K562 (cell line): ENCODE data around the gene RPS6KA2. TPM values are rescaled to one million over a fixed set of nuclear protein-coding genes. Genes with fewer than 3 reads are reported as not detected.

Experiments used
- ATAC-seq: fragments of 200-7000 bp; cut with Tn5 transposase; 3 replicates; pipeline ENCODE4 v1.9.1; 2020; ENCODE audit warnings: moderate library complexity
- BruUV-seq: library from RNA; stranded (reverse); fragments of 400-500 nt; replicated peaks from 2 replicates; lab custom pipeline; 2021; lab: Mats Ljungman, UMichigan
- CTCF ChIA-PET: fragments of 300-600 bp; formaldehyde crosslinking; extraction: SDS; loops from one replicate; lab custom pipeline; 2021; ENCODE audit warnings: low intra/inter-chr PET ratio; lab: Yijun Ruan, JAX
- POLR2A ChIA-PET: fragments of 300-600, 350-650 bp; sonication (Branson Sonifier 250); formaldehyde crosslinking; extraction: SDS; loops from one replicate; lab custom pipeline; 2021; ENCODE audit warnings: antibody characterized with exemption, inconsistent platforms; lab: Yijun Ruan, JAX
- DNase-seq, 4 experiments: peaks; one replicate each; pipeline versions ENCODE4 v3.0.0 to v3.0.0-alpha.2; 2011 to 2018; ENCODE audit warnings: low spot score in 3 of 4, mixed read lengths in 3 of 4; ENCODE audit errors: extremely low read depth in 1 of 4
- FAIRE-seq: peaks from 2 replicates; lab custom pipeline; 2011; peaks lifted over from hg19 to GRCh38; lab: Jason Lieb, UNC
- H2AFZ ChIP-seq: 2 replicates; pipeline ENCODE4 v1.6.0; 2011; ENCODE audit warnings: low read depth, low read length, control low read depth, inconsistent platforms
- H3K27ac ChIP-seq: fragments of 200-600 bp; 3 replicates; pipeline ENCODE4 v1.8.0; 2011; ENCODE audit warnings: low read depth, mild to moderate bottlenecking, control low read depth, inconsistent platforms, low read length, moderate library complexity, mixed read lengths; ENCODE audit errors: extremely low read depth
- H3K27me3 ChIP-seq, 2 experiments: fragments of 300-600 bp in 1 of 2; 2 replicates in 1 of 2; 3 replicates in 1 of 2; pipeline versions ENCODE4 v1.6.0 to v1.8.0; 2011; ENCODE audit warnings: inconsistent platforms in 2 of 2, low read length in 2 of 2, mild to moderate bottlenecking in 1 of 2, mixed read lengths in 1 of 2, moderate library complexity in 1 of 2; ENCODE audit not compliant: control insufficient read depth in 2 of 2, insufficient read depth in 2 of 2
- H3K36me3 ChIP-seq: fragments of 300-600 bp; 3 replicates; pipeline ENCODE4 v1.8.0; 2011; ENCODE audit warnings: mild to moderate bottlenecking, low read length, inconsistent platforms; ENCODE audit not compliant: control insufficient read depth, insufficient read depth
- H3K4me1 ChIP-seq, 2 experiments: fragments of 200-600 bp in 1 of 2; replicated peaks in 1 of 2; 2 replicates in 1 of 2; 3 replicates in 1 of 2; pipeline versions ENCODE4 v1.5.1 to v1.8.0; 2011; ENCODE audit warnings: inconsistent platforms in 2 of 2, low read length in 2 of 2, mild to moderate bottlenecking in 1 of 2, mixed read lengths in 1 of 2, moderate library complexity in 1 of 2; ENCODE audit not compliant: control insufficient read depth in 2 of 2, insufficient read depth in 2 of 2
- H3K4me2 ChIP-seq: 2 replicates; pipeline ENCODE4 v1.6.1; 2011; ENCODE audit warnings: low read length, control low read depth, inconsistent platforms, mixed read lengths; ENCODE audit not compliant: insufficient read depth
- H3K4me3 ChIP-seq: fragments of 200-600 bp; sonication (generic), shearing (Covaris generic); 2 replicates; pipeline ENCODE4 v1.5.1; 2016; ENCODE audit warnings: control low read depth, inconsistent platforms
- H3K79me2 ChIP-seq: fragments of 200-600 bp; 3 replicates; pipeline ENCODE4 v1.8.0; 2011; ENCODE audit warnings: low read length, inconsistent platforms; ENCODE audit not compliant: control insufficient read depth, insufficient read depth
- H3K9ac ChIP-seq, 2 experiments: 2 replicates each; pipeline versions ENCODE4 v1.6.0 to v1.6.1; 2011; ENCODE audit warnings: low read depth in 2 of 2, low read length in 2 of 2, control low read depth in 1 of 2, inconsistent platforms in 1 of 2, mild to moderate bottlenecking in 1 of 2, mixed read lengths in 1 of 2; ENCODE audit not compliant: insufficient read depth in 1 of 2
- H3K9me1 ChIP-seq: one replicate; pipeline ENCODE4 v1.6.0; 2011; ENCODE audit warnings: inconsistent platforms, mild to moderate bottlenecking, low read length, moderate library complexity; ENCODE audit not compliant: control insufficient read depth, insufficient read depth
- H3K9me3 ChIP-seq: replicated peaks from 2 replicates; pipeline ENCODE4 v1.5.1; 2011; ENCODE audit warnings: low read depth, low read length, inconsistent platforms; ENCODE audit not compliant: control insufficient read depth, insufficient read depth
- H4K20me1 ChIP-seq: replicated peaks from 2 replicates; pipeline ENCODE4 v1.6.1; 2011; ENCODE audit warnings: low read length, inconsistent platforms, mixed read lengths; ENCODE audit not compliant: control insufficient read depth, insufficient read depth
- ATF2 ChIP-seq: sonication (generic); formaldehyde crosslinking; IDR thresholded peaks from 2 replicates; pipeline ENCODE4 v1.8.1; 2022; ENCODE audit warnings: missing genetic modification reagents
- BDP1 ChIP-seq: IDR thresholded peaks from 3 replicates; pipeline ENCODE4 v1.6.1; 2011; ENCODE audit not compliant: insufficient read length, insufficient read depth
- IRF9 ChIP-seq: fragments of 450-650 bp; IDR thresholded peaks from 2 replicates; pipeline ENCODE4 v1.6.1; 2016; ENCODE audit warnings: missing biosample characterization, missing genetic modification characterization
- RB1 ChIP-seq: fragments of 450-650 bp; IDR thresholded peaks from 2 replicates; pipeline ENCODE4 v1.6.1; 2017; ENCODE audit warnings: low read depth, mild to moderate bottlenecking
- RBM34 ChIP-seq: fragments of 200-400 bp; formaldehyde crosslinking; IDR thresholded peaks from 2 replicates; pipeline ENCODE4 v1.6.1; 2018; ENCODE audit warnings: low read length, borderline replicate concordance; ENCODE audit not compliant: insufficient read depth
- RHOXF2B ChIP-seq: fragments of 250-450 bp; sonication (Bioruptor Pico); conservative IDR thresholded peaks from 2 replicates; pipeline ENCODE4 v1.5.1; 2021
- SPI1 ChIP-seq: IDR thresholded peaks from 2 replicates; pipeline ENCODE4 v1.6.1; 2011; ENCODE audit warnings: low read depth, low read length, control low read depth, borderline replicate concordance
- TCF3 ChIP-seq: sonication (generic); formaldehyde crosslinking; IDR thresholded peaks from 2 replicates; pipeline ENCODE4 v1.4.0; 2020; ENCODE audit warnings: mild to moderate bottlenecking, missing genetic modification reagents
- ZC3H11A ChIP-seq: IDR thresholded peaks from 2 replicates; pipeline ENCODE4 v1.6.1; 2012; ENCODE audit warnings: low read depth, low read length, improper control_type of control experiment
- ZKSCAN1 ChIP-seq: fragments of 150-350 bp; IDR thresholded peaks from 2 replicates; pipeline ENCODE4 v1.6.1; 2016; ENCODE audit warnings: low read depth, low read length
- WGBS: fragments of 100-300 bp; shearing (Covaris generic); methylation state at CpG from one replicate; pipeline ENCODE4 v1.1.6; 2016; ENCODE audit warnings: low coverage, mixed read lengths; ENCODE audit not compliant: insufficient coverage; ENCODE audit errors: missing lambda C conversion rate; 5-methylcytosine and 5-hydroxymethylcytosine counted together
- in situ Hi-C: fragments of 300-500 bp; cut with MboI; formaldehyde crosslinking; loops from 4 replicates; pipeline ENCODE4 v1.15.0; 2018; ENCODE audit warnings: inconsistent platforms, mixed read lengths
- intact Hi-C: fragments of 100-400 bp; cut with micrococcal nuclease; formaldehyde crosslinking; loops from 2 replicates; pipeline ENCODE4 v1.14.2; 2022
- polyA plus RNA-seq, 8 experiments: library from polyadenylated mRNA; depleted of rRNA in 4 of 8; stranded (reverse) in 5 of 8; unstranded in 3 of 8; fragments of >200 nt; fragmentation: Nextera tagmentation in 2 of 8; fragmentation: Illumina TruSeq in 1 of 8; extraction: Ambion mirVana in 2 of 8; extraction: Trizol in 1 of 8; gene quantifications; 2 replicates each; pipeline versions ENCODE4 v1.2.1 to v1.2.3, GENCODE V29; 2011 to 2014; ENCODE audit warnings: inconsistent platforms in 1 of 8, missing spikeins in 1 of 8
- total RNA-seq, 7 experiments: library from RNA; depleted of rRNA in 6 of 7; stranded (reverse); fragments of >200 nt in 6 of 7; fragmentation: Illumina TruSeq in 2 of 7; extraction: Trizol in 2 of 7; gene quantifications; 2 replicates each; pipeline versions ENCODE4 v1.2.1 to v1.2.3, GENCODE V29; 2011 to 2021; ENCODE audit warnings: low replicate concordance in 1 of 7
- TF ChIP-seq, protein P1 (sequence below): fragments of 450-650 bp; IDR thresholded peaks from 2 replicates; pipeline ENCODE4 v1.6.1; 2016; ENCODE audit warnings: borderline replicate concordance

Gene RPS6KA2
- total and polyA plus RNA-seq, 9 of the 15 experiments (the other 6 are each of a cell fraction or from before 2014, with no cell fraction given), result 0.29 to 1.00 (median 0.53) TPM

GRCh38 chr6:166562726-166563125 lies 64.3 kb downstream of the RPS6KA2 start:
- ChIA-PET POLR2A (interaction anchor here (0.6 kb wide), 1 partner anchor 79 kb away, joined by 3 read pairs; no protein-coding TSS in a partner anchor), CTCF (no interaction called here)
- no peak for ATAC-seq
- TF ChIP-seq ZC3H11A (no peak), ATF2 (CRISPR knock-in tag) (no peak), SPI1 (no peak), ZKSCAN1 (no peak), BDP1 (no peak), TCF3 (CRISPR knock-in tag) (no peak), RB1 (no peak), IRF9 (tag) (no peak), RHOXF2B (CRISPR knock-in tag) (no peak), RBM34 (no peak)
- TF ChIP-seq, protein P1, sequence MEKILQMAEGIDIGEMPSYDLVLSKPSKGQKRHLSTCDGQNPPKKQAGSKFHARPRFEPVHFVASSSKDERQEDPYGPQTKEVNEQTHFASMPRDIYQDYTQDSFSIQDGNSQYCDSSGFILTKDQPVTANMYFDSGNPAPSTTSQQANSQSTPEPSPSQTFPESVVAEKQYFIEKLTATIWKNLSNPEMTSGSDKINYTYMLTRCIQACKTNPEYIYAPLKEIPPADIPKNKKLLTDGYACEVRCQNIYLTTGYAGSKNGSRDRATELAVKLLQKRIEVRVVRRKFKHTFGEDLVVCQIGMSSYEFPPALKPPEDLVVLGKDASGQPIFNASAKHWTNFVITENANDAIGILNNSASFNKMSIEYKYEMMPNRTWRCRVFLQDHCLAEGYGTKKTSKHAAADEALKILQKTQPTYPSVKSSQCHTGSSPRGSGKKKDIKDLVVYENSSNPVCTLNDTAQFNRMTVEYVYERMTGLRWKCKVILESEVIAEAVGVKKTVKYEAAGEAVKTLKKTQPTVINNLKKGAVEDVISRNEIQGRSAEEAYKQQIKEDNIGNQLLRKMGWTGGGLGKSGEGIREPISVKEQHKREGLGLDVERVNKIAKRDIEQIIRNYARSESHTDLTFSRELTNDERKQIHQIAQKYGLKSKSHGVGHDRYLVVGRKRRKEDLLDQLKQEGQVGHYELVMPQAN, result no peak
- no peaks in the 10 kb centered on the region for H3K9me1 ChIP-seq
- no peaks in the 10 kb centered on the region for H3K9me3 ChIP-seq
- in situ Hi-C loops (no loop called here), intact Hi-C loops (no loop called here)
- peaks cover 5% of the 10 kb centered on the region for H4K20me1 ChIP-seq
- BruUV-seq, result no TSS peak
- no peak for FAIRE-seq
- WGBS, result 0% methylated on average over 9 of the region's 9 CpGs
- H3K4me2 ChIP-seq, result no peak overlapping the region
- no peaks in the 10 kb centered on the region for H3K4me1 ChIP-seq
- no peak for DNase-seq
- peaks cover 53 to 79% of the 10 kb centered on the region in 2 experiments for H3K27me3 ChIP-seq
- H3K79me2 ChIP-seq, result no peaks in the 10 kb centered on the region
- H3K9ac ChIP-seq, result no peak overlapping the region
- no peak overlapping the region for H3K27ac ChIP-seq
- no peaks in the 10 kb centered on the region for H3K36me3 ChIP-seq
- H2AFZ ChIP-seq, result no peak overlapping the region
- no peak overlapping the region for H3K4me3 ChIP-seq
